Heart right ventricle (tissue), 16 donors: ENCODE results near the gene SLIT1. TPM values are rescaled to one million over a fixed set of nuclear protein-coding genes. Genes with fewer than 3 reads are reported as not detected.

Source experiments
- ATAC-seq, 8 donors: fragments of 200-7000 bp; cut with Tn5 transposase; one replicate each; pipeline ENCODE4 v1.9.1; 2020; ENCODE audit warnings: mild to moderate bottlenecking in 8 of 8, moderate library complexity in 8 of 8, moderate number of reproducible peaks in 1 of 8
- DNase-seq, 2 donors: peaks; one replicate each; pipeline ENCODE4 v3.0.0-alpha.2; 2020
- H3K27ac ChIP-seq, 10 donors: fragments of 200-600 bp; sonication (generic) in 2 of 10; one replicate each; pipeline versions ENCODE4 v1.5.0 to v1.8.0; 2020 to 2022; ENCODE audit warnings: mild to moderate bottlenecking in 3 of 10
- H3K27me3 ChIP-seq, 7 donors: fragments of 200-600 bp; one replicate each; pipeline ENCODE4 v1.8.0; 2021 to 2022; ENCODE audit warnings: mild to moderate bottlenecking in 2 of 7
- H3K36me3 ChIP-seq, 9 donors: fragments of 200-600 bp; sonication (generic) in 1 of 9; one replicate each; pipeline versions ENCODE4 v1.5.0 to v1.8.0; 2020 to 2022; ENCODE audit warnings: mild to moderate bottlenecking in 2 of 9
- H3K4me1 ChIP-seq, 9 donors: fragments of 200-600 bp; sonication (generic) in 1 of 9; one replicate each; pipeline versions ENCODE4 v1.5.0 to v1.8.0; 2020 to 2022; ENCODE audit warnings: mild to moderate bottlenecking in 4 of 9
- H3K4me3 ChIP-seq, 10 donors: fragments of 200-600 bp; sonication (generic) in 2 of 10; one replicate each; pipeline versions ENCODE4 v1.5.0 to v1.8.0; 2020 to 2022; ENCODE audit warnings: mild to moderate bottlenecking in 7 of 10, moderate library complexity in 2 of 10
- H3K9me3 ChIP-seq, 11 donors: fragments of 200-600 bp in 10 of 11; sonication (generic) in 2 of 11; one replicate each; pipeline versions ENCODE4 v1.5.0 to v1.8.0; 2013 to 2022; ENCODE audit warnings: mild to moderate bottlenecking in 2 of 11, control low read depth in 1 of 11, moderate library complexity in 1 of 11
- WGBS, 2 donors: extraction: QIAGEN DNeasy Blood & Tissue Kit; methylation state at CpG; one replicate each; pipeline ENCODE4 v1.1.7; 2013; ENCODE audit warnings: inconsistent platforms in 1 of 2; 5-methylcytosine and 5-hydroxymethylcytosine counted together
- intact Hi-C, 10 donors: fragments of 100-400 bp; cut with DNase I; formaldehyde crosslinking; loops; one replicate each; pipeline versions ENCODE4 v1.11.1 to v1.14.2; 2022
- polyA plus RNA-seq, 2 donors: library from polyadenylated mRNA; stranded (reverse); fragments of 200-250 nt; gene quantifications; one replicate each; pipeline ENCODE4 v1.2.3, GENCODE V29; 2013
- total RNA-seq, 10 donors: library from RNA; stranded (reverse); fragmentation: NEBNext Ultra II Directional in 3 of 10; extraction: Animal tissue kit (Norgen Biotek cat#: 25700) in 3 of 10; gene quantifications; one replicate each; pipeline versions ENCODE4 v1.2.1 to v1.2.4, GENCODE V29; 2021 to 2023
- TF ChIP-seq, protein P1 (sequence below), 9 donors: fragments of 200-600 bp; sonication (generic) in 2 of 9; IDR thresholded peaks; one replicate each; pipeline versions ENCODE4 v1.5.0 to v1.8.0; 2021 to 2022; ENCODE audit warnings: antibody characterized with exemption in 9 of 9, mild to moderate bottlenecking in 5 of 9, moderate library complexity in 1 of 9
- donor health status: Arrhythmogenic right ventricular cardiomyopathy.
- donor health status: ischemic (EF 13 %, LVEDD 7.1; RV severe dilation, severe dysfunction).
- donor health status: healthy with polysubstance abuse.
- donor health status: DM: no; HTN: yes; CAD: no.
- donor health status: DM: no; HTN: no; CAD: no.
- donor health status: ischemic (EF 25% LVEDD 6.9; RV normal size, moderate dysfunction).
- donor health status: ischemic (EF 25% LVEDD 5.7; RV mildly dilated, moderate dysfunction).
- donor health status: healthy.
- donor health status: DM: yes; HTN: yes; CAD: no.
- donor health status: Ischemic cardiomyopathy.
- donor health status: ischemic (EF 35%, LVEDD 5.7; RV mildly dilated, moderate dysfunction).
- donor health status: nonischemic (EF 11% LVEDD 7.7; RV severe dilation, severe dysfunction).
- donor health status: DM: yes; HTN: yes; CAD: no.
- donor health status: PGD.
- donor health status: ischemic (EF 29% LVEDD 5.4; RV normal size, mild dysfunction).
- donor health status: nonischemic (EF 23%, LVEDD 6.1; RV moderate dilation, normal function).

The SLIT1 gene
- total and polyA plus RNA-seq, 12 donors = 0.04 to 0.31 (median 0.13) TPM; not detected in 1

- peak in 5 of 8 donors; percentile 57 to 75 (median 69) for ATAC-seq
These were observed 104.0 kb downstream of the SLIT1 start for GRCh38 chr10:97081621-97082235.

DNA sequence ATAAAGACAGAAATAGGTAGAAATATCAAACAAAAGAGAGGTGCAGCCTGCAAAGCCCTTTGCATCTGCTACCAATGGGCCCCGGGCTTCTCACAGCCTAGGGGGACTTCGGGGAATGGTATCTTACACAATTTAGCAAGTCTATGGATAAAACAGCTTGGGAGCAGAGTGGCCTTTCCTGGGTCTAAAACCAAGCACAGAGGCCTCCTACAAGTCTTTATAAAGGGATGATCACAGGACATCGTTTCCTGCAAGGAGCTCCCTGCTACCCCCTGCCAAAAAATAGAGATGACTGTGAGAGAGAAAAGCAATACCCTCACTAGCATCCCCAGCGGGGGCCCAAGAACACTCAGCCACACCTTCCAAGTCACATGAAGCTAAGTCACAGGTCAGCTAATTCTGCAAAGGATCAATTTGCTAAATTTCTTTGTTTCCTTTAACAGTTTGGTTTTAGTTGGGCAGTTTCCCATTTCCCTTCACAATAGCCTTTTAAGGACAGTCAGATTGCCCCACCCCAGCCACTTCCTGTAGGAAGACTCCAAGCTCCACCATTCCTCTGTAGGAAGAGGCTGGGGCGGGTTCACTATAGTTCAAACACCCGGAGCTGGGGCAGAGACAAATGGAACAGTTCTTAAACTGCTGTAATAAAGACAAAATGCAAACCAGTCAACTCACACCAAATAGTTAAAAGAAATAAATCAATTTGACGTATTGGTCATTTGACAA, 105.5 kb downstream of the SLIT1 start:
- intact Hi-C loops = loop anchor here in 1 of 10 donors (5.0 kb wide), 1 partner anchor 37 kb away; no protein-coding TSS in a partner anchor
- Histone ChIP-seq H3K36me3 (no peaks in the 10 kb centered on the region), H3K4me3 (no peak overlapping the region), H3K27me3 (peaks cover 0 to 17% (median 0%) of the 10 kb centered on the region in 7 donors), H3K9me3 (no peaks in the 10 kb centered on the region), H3K4me1 (no peaks in the 10 kb centered on the region), H3K27ac (no peak overlapping the region)
- DNase-seq = no peak
- WGBS, 2 donors = 58 to 68% methylated on average over 7 of the region's 7 CpGs
- TF ChIP-seq, protein P1, sequence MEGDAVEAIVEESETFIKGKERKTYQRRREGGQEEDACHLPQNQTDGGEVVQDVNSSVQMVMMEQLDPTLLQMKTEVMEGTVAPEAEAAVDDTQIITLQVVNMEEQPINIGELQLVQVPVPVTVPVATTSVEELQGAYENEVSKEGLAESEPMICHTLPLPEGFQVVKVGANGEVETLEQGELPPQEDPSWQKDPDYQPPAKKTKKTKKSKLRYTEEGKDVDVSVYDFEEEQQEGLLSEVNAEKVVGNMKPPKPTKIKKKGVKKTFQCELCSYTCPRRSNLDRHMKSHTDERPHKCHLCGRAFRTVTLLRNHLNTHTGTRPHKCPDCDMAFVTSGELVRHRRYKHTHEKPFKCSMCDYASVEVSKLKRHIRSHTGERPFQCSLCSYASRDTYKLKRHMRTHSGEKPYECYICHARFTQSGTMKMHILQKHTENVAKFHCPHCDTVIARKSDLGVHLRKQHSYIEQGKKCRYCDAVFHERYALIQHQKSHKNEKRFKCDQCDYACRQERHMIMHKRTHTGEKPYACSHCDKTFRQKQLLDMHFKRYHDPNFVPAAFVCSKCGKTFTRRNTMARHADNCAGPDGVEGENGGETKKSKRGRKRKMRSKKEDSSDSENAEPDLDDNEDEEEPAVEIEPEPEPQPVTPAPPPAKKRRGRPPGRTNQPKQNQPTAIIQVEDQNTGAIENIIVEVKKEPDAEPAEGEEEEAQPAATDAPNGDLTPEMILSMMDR (IDR thresholded peaks at IDR 0.05) = no peak
- no peak for ATAC-seq

More at GRCh38 chr10:97081621-97082235, 104.0 kb downstream of the SLIT1 start:
- Histone ChIP-seq H3K4me3 (no peak overlapping the region), H3K36me3 (no peaks in the 10 kb centered on the region), H3K4me1 (no peaks in the 10 kb centered on the region), H3K27me3 (peaks cover 0 to 17% (median 0%) of the 10 kb centered on the region in 7 donors), H3K9me3 (no peaks in the 10 kb centered on the region), H3K27ac (no peak overlapping the region)
- TF ChIP-seq, protein P1 (IDR thresholded peaks at IDR 0.05) = peak; percentile 14 to 74 (median 66)
- intact Hi-C loops = loop anchor here in 1 of 10 donors (5.0 kb wide), 1 partner anchor 36 kb away; no protein-coding TSS in a partner anchor
- DNase-seq = peak; percentile 50 to 54
- 10 to 16% methylated on average over 6 of the region's 6 CpGs for WGBS, 2 donors

DNA sequence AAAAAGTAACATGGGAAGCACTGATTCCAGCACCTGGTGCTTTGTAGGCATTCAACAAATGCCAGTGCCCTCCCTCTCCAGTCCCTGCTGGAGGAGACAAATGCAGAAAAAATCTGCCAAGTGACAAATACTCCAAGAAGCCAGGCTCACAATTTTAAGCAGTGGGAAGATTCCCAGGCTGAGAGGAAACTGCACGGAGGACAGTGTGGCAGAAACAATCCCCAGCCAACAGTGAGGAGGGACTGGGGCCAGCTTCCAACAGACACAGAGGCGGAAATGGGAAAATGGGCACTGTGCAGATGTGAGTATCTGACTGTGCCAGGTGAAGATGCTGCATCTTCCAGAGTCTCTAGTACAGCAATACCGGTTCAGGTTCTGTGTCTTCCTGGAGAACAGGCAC, 106.3 kb downstream of the SLIT1 start:
- Histone ChIP-seq H3K9me3 (no peaks in the 10 kb centered on the region), H3K4me3 (no peak overlapping the region), H3K4me1 (no peaks in the 10 kb centered on the region), H3K27me3 (peaks cover 0 to 17% (median 3%) of the 10 kb centered on the region in 7 donors), H3K36me3 (no peaks in the 10 kb centered on the region), H3K27ac (no peak overlapping the region)
- TF ChIP-seq, protein P1 (IDR thresholded peaks at IDR 0.05) = no peak
- WGBS, 2 donors = 68 to 75% methylated on average over 3 of the region's 3 CpGs
- ATAC-seq (no peak), DNase-seq (no peak)
- intact Hi-C loops = loop anchor here in 2 of 10 donors (5.0 kb wide), 2 partner anchors 38 to 118 kb away; no protein-coding TSS in a partner anchor

GRCh38 chr10:97078938-97079445, 106.8 kb downstream of the SLIT1 start:
- peaks cover 0 to 17% (median 3%) of the 10 kb centered on the region in 7 donors for H3K27me3 ChIP-seq
- TF ChIP-seq, protein P1 (IDR thresholded peaks at IDR 0.05) = no peak
- no peak for ATAC-seq
- H3K4me3 ChIP-seq = no peak overlapping the region
- 84 to 87% methylated on average over 2 of the region's 2 CpGs for WGBS, 2 donors
- H3K27ac ChIP-seq = no peak overlapping the region
- intact Hi-C loops = loop anchor here in 2 of 10 donors (5.0 kb wide), 2 partner anchors 38 to 118 kb away; no protein-coding TSS in a partner anchor
- H3K4me1 ChIP-seq = no peaks in the 10 kb centered on the region
- no peaks in the 10 kb centered on the region for H3K9me3 ChIP-seq
- no peaks in the 10 kb centered on the region for H3K36me3 ChIP-seq
- no peak for DNase-seq
